HG03064 (cell line): ENCODE measurements around the gene ISL2.

Experiments used
- ATAC-seq: cut with Tn5 transposase; IDR thresholded peaks from one replicate; pipeline ENCODE4 v1.9.1; 2021; ENCODE audit warnings: low read depth; ENCODE audit not compliant: unreplicated experiment

Gene ISL2

GRCh38 chr15:76368122-76368621, 31.6 kb downstream of the ISL2 start:
- ATAC-seq, result no peak

- ATAC-seq, result no peak
Observed at GRCh38 chr15:76376029-76376428, 39.5 kb downstream of the ISL2 start.

GRCh38 chr15:76376816-76377215, 40.2 kb downstream of the ISL2 start:
- no peak for ATAC-seq

GRCh38 chr15:76377217-76377616, 40.6 kb downstream of the ISL2 start:
- no peak for ATAC-seq

- no peak for ATAC-seq
Observed at GRCh38 chr15:76377751-76378150, 41.2 kb downstream of the ISL2 start.

- ATAC-seq, result no peak
Observed at GRCh38 chr15:76378691-76379090, 42.1 kb downstream of the ISL2 start.

- ATAC-seq, result no peak
Observed at GRCh38 chr15:76380249-76380648, 43.7 kb downstream of the ISL2 start.

- ATAC-seq, result no peak
Observed at GRCh38 chr15:76381366-76381765, 44.8 kb downstream of the ISL2 start.

- ATAC-seq, result no peak
Observed at GRCh38 chr15:76382987-76383728, 46.6 kb downstream of the ISL2 start.

GRCh38 chr15:76384409-76384808, 47.8 kb downstream of the ISL2 start:
- no peak for ATAC-seq

GRCh38 chr15:76386178-76386577, 49.6 kb downstream of the ISL2 start:
- no peak for ATAC-seq

GRCh38 chr15:76386926-76387325, 50.4 kb downstream of the ISL2 start:
- no peak for ATAC-seq

GRCh38 chr15:76390571-76390970, 54.0 kb downstream of the ISL2 start:
- no peak for ATAC-seq

GRCh38 chr15:76391309-76391708, 54.7 kb downstream of the ISL2 start:
- no peak for ATAC-seq

- no peak for ATAC-seq
Observed at GRCh38 chr15:76391847-76392246, 55.3 kb downstream of the ISL2 start.
